Liver (tissue), 9 donors: ENCODE measurements around the gene INTS1. TPM values are rescaled to one million over a fixed set of nuclear protein-coding genes. Genes with fewer than 3 reads are reported as not detected.

Experiments
- DNase-seq: peaks from one replicate; pipeline ENCODE4 v3.0.0-alpha.2; 2017; ENCODE audit warnings: low spot score
- H3K27ac ChIP-seq, 2 donors: one replicate each; pipeline ENCODE4 v1.7.0; 2013; ENCODE audit warnings: inconsistent platforms in 2 of 2, low read length in 2 of 2, control low read depth in 1 of 2, low read depth in 1 of 2, mild to moderate bottlenecking in 1 of 2
- H3K27me3 ChIP-seq, 4 donors: one replicate each; pipeline versions ENCODE4 v1.6.1 to v1.7.0; 2013; ENCODE audit warnings: low read length in 3 of 4, inconsistent platforms in 1 of 4, mild to moderate bottlenecking in 1 of 4, moderate library complexity in 1 of 4; ENCODE audit not compliant: control insufficient read depth in 4 of 4, insufficient read depth in 4 of 4
- H3K36me3 ChIP-seq, 4 donors: one replicate each; pipeline versions ENCODE4 v1.6.1 to v1.7.0; 2013; ENCODE audit warnings: low read length in 3 of 4, mild to moderate bottlenecking in 3 of 4, low read depth in 1 of 4, moderate library complexity in 1 of 4; ENCODE audit not compliant: control insufficient read depth in 4 of 4, insufficient read depth in 3 of 4
- H3K4me1 ChIP-seq, 4 donors: one replicate each; pipeline versions ENCODE4 v1.6.1 to v1.7.0; 2013; ENCODE audit warnings: low read length in 3 of 4, mild to moderate bottlenecking in 3 of 4, moderate library complexity in 1 of 4; ENCODE audit not compliant: control insufficient read depth in 4 of 4, insufficient read depth in 4 of 4
- H3K4me3 ChIP-seq, 3 donors: one replicate each; pipeline versions ENCODE4 v1.6.1 to v1.7.0; 2013; ENCODE audit warnings: low read length in 3 of 3, control low read depth in 1 of 3, low read depth in 1 of 3, mild to moderate bottlenecking in 1 of 3
- H3K9ac ChIP-seq, 2 donors: one replicate each; pipeline ENCODE4 v1.7.0; 2013; ENCODE audit warnings: low read length in 2 of 2, mild to moderate bottlenecking in 2 of 2, moderate library complexity in 2 of 2, control low read depth in 1 of 2, low read depth in 1 of 2
- H3K9me3 ChIP-seq, 4 donors: one replicate each; pipeline versions ENCODE4 v1.6.1 to v1.7.0; 2013; ENCODE audit warnings: low read length in 3 of 4; ENCODE audit not compliant: control insufficient read depth in 4 of 4
- ATF3 ChIP-seq: IDR thresholded peaks from 2 replicates; pipeline ENCODE4 v1.6.1; 2016; ENCODE audit warnings: antibody characterized with exemption
- CTCF ChIP-seq: fragments of 150-350 bp; IDR thresholded peaks from 2 replicates; pipeline ENCODE4 v1.5.1; 2017; ENCODE audit warnings: improper control_type of control experiment, low read depth, low read length; ENCODE audit not compliant: missing input control
- EGR1 ChIP-seq, 2 donors: IDR thresholded peaks; 2 replicates each; pipeline ENCODE4 v1.6.1; 2016 to 2018; ENCODE audit warnings: antibody characterized with exemption in 2 of 2, low read depth in 2 of 2
- FOXA1 ChIP-seq: IDR thresholded peaks from 2 replicates; pipeline ENCODE4 v1.6.1; 2016; ENCODE audit warnings: antibody characterized with exemption
- FOXA2 ChIP-seq: IDR thresholded peaks from 2 replicates; pipeline ENCODE4 v1.6.1; 2016; ENCODE audit warnings: antibody characterized with exemption
- GABPA ChIP-seq, 2 donors: IDR thresholded peaks in 1 of 2; conservative IDR thresholded peaks in 1 of 2; 2 replicates each; pipeline ENCODE4 v1.6.1; 2016; ENCODE audit warnings: antibody characterized with exemption in 2 of 2, mild to moderate bottlenecking in 1 of 2, moderate library complexity in 1 of 2
- HNF4A ChIP-seq, 2 donors: conservative IDR thresholded peaks; 2 replicates each; pipeline ENCODE4 v1.6.1; 2016; ENCODE audit warnings: antibody characterized with exemption in 2 of 2, mild to moderate bottlenecking in 2 of 2
- HNF4G ChIP-seq: IDR thresholded peaks from 2 replicates; pipeline ENCODE4 v1.6.1; 2016; ENCODE audit warnings: antibody characterized with exemption
- JUND ChIP-seq, 2 donors: IDR thresholded peaks; 2 replicates each; pipeline ENCODE4 v1.6.1; 2016; ENCODE audit warnings: antibody characterized with exemption in 2 of 2
- MAX ChIP-seq: IDR thresholded peaks from 2 replicates; pipeline ENCODE4 v1.6.1; 2016; ENCODE audit warnings: antibody characterized with exemption
- NR2F2 ChIP-seq: IDR thresholded peaks from 2 replicates; pipeline ENCODE4 v1.6.1; 2016; ENCODE audit warnings: antibody characterized with exemption
- RAD21 ChIP-seq, 2 donors: IDR thresholded peaks; 2 replicates each; pipeline ENCODE4 v1.6.1; 2016; ENCODE audit warnings: antibody characterized with exemption in 2 of 2, mild to moderate bottlenecking in 2 of 2
- REST ChIP-seq: IDR thresholded peaks from 2 replicates; pipeline ENCODE4 v1.6.1; 2016; ENCODE audit warnings: antibody characterized with exemption, mild to moderate bottlenecking
- RXRA ChIP-seq, 2 donors: IDR thresholded peaks; 2 replicates each; pipeline ENCODE4 v1.6.1; 2017 to 2018; ENCODE audit warnings: antibody characterized with exemption in 2 of 2, mild to moderate bottlenecking in 1 of 2
- SP1 ChIP-seq: IDR thresholded peaks from 2 replicates; pipeline ENCODE4 v1.6.1; 2018; ENCODE audit warnings: antibody characterized with exemption, mild to moderate bottlenecking
- TAF1 ChIP-seq: conservative IDR thresholded peaks from 2 replicates; pipeline ENCODE4 v1.6.1; 2016; ENCODE audit warnings: antibody characterized with exemption, mild to moderate bottlenecking
- YY1 ChIP-seq: IDR thresholded peaks from 2 replicates; pipeline ENCODE4 v1.6.1; 2016; ENCODE audit warnings: antibody characterized with exemption, mild to moderate bottlenecking
- ZBTB33 ChIP-seq: IDR thresholded peaks from 2 replicates; pipeline ENCODE4 v1.6.1; 2016; ENCODE audit warnings: antibody characterized with exemption
- WGBS: extraction: QIAGEN DNeasy Blood & Tissue Kit; methylation state at CpG from one replicate; pipeline ENCODE4 v1.1.7; 2013; 5-methylcytosine and 5-hydroxymethylcytosine counted together
- polyA plus RNA-seq, 2 donors: library from polyadenylated mRNA; stranded (reverse) in 1 of 2; unstranded in 1 of 2; fragments of 200-250 nt in 1 of 2; fragments of >200 nt in 1 of 2; fragmentation: Nextera tagmentation in 1 of 2; extraction: Ambion mirVana in 1 of 2; gene quantifications; one replicate each; pipeline versions ENCODE4 v1.2.1 to v1.2.3, GENCODE V29; 2013 to 2015
- total RNA-seq, 2 donors: library from RNA; depleted of rRNA; stranded (reverse); fragments of >200 nt; gene quantifications; one replicate each; pipeline ENCODE4 v1.2.3, GENCODE V29; 2014
- donor health status: healthy.
- donor health status: healthy.
- donor health status: healthy.
- donor health status: healthy.
- donor health status: healthy.

Gene INTS1
- total and polyA plus RNA-seq, 4 donors: 14.6 to 37.9 (median 30.7) TPM

GRCh38 chr7:1440620-1441019 lies 63.6 kb downstream of the INTS1 start:
- no peak overlapping the region for H3K27ac ChIP-seq
- H3K36me3 ChIP-seq: peaks cover 0 to 4% (median 2%) of the 10 kb centered on the region in 4 donors
- H3K4me1 ChIP-seq: no peaks in the 10 kb centered on the region
- H3K9ac ChIP-seq: no peak overlapping the region
- no peak overlapping the region for H3K4me3 ChIP-seq
- DNase-seq: no peak
- H3K27me3 ChIP-seq: no peaks in the 10 kb centered on the region
- H3K9me3 ChIP-seq: no peaks in the 10 kb centered on the region
- WGBS: 93% methylated on average over 10 of the region's 10 CpGs
- TF ChIP-seq ZBTB33: no peak
- TF ChIP-seq CTCF: no peak
- TF ChIP-seq NR2F2: no peak
- no peak for TF ChIP-seq REST
- no peak for TF ChIP-seq TAF1
- TF ChIP-seq MAX: no peak
- TF ChIP-seq SP1: no peak
- no peak for TF ChIP-seq GABPA (IDR thresholded peaks at IDR 0.05 in 1 of 2, conservative IDR thresholded peaks at IDR 0.05 in 1 of 2)
- TF ChIP-seq FOXA1: no peak
- no peak for TF ChIP-seq ATF3
- TF ChIP-seq RAD21 (IDR thresholded peaks at IDR 0.05): no peak
- TF ChIP-seq FOXA2: no peak
- no peak for TF ChIP-seq YY1
- TF ChIP-seq HNF4G: no peak
- no peak for TF ChIP-seq EGR1 (IDR thresholded peaks at IDR 0.05; ENCODE audit: low read depth in 2 of 2)
- TF ChIP-seq RXRA (IDR thresholded peaks at IDR 0.05): no peak
- TF ChIP-seq JUND (IDR thresholded peaks at IDR 0.05): no peak
- no peak for TF ChIP-seq HNF4A (conservative IDR thresholded peaks at IDR 0.05)
